ENCODE measurements around the gene MDM4. TPM values are rescaled to one million over a fixed set of nuclear protein-coding genes. Genes with fewer than 3 reads are reported as not detected.

MDM4 gene
- total RNA-seq, 1 experiment from 2014 or later = 50.8 TPM

Other genes starting within 250 kb of the MDM4 start
- gene PLEKHA6, start 156.5 kb upstream of the MDM4 start, total RNA-seq (2014; rRNA removed; shearing (Covaris generic)) = 0.02 and 0.17 TPM in 2 replicates
- 27.8 and 34.5 TPM in 2 replicates for gene PPP1R15B, start 104.6 kb upstream of the MDM4 start, total RNA-seq (2014; rRNA removed; shearing (Covaris generic))
- gene PIK3C2B, start 21.6 kb upstream of the MDM4 start, total RNA-seq (2014; rRNA removed; shearing (Covaris generic)) = 2.0 and 2.5 TPM in 2 replicates
- gene LRRN2, start 169.3 kb downstream of the MDM4 start, total RNA-seq (2014; rRNA removed; shearing (Covaris generic)) = 2.3 and 2.4 TPM in 2 replicates

All from A172 (cell line).